IMR-90 (cell line): Measurements from ENCODE around the gene SS18L1. TPM values are rescaled to one million over a fixed set of nuclear protein-coding genes. Genes with fewer than 3 reads are reported as not detected.
A peak's percentile ranks its signal among the peaks of the same experiment; 100 is the strongest.

Source experiments
- BHLHE40 ChIP-seq: fragments of 150-350 bp; IDR thresholded peaks from 2 replicates; pipeline ENCODE4 v1.6.1; 2016; ENCODE audit warnings: mild to moderate bottlenecking, low read depth, low read length
- CEBPB ChIP-seq: IDR thresholded peaks from 2 replicates; pipeline ENCODE4 v1.6.1; 2012; ENCODE audit warnings: low read depth, low read length, improper control_type of control experiment
- MAFK ChIP-seq: IDR thresholded peaks from 2 replicates; pipeline ENCODE4 v1.6.1; 2012; ENCODE audit warnings: low read depth, low read length, improper control_type of control experiment
- MAZ ChIP-seq: IDR thresholded peaks from 2 replicates; pipeline ENCODE4 v1.6.1; 2012; ENCODE audit warnings: low read depth, mild to moderate bottlenecking, low read length, improper control_type of control experiment, moderate library complexity, borderline replicate concordance
- MXI1 ChIP-seq: IDR thresholded peaks from 2 replicates; pipeline ENCODE4 v1.6.1; 2012; ENCODE audit warnings: low read depth, mild to moderate bottlenecking, low read length, moderate library complexity, borderline replicate concordance
- RFX5 ChIP-seq: IDR thresholded peaks from 2 replicates; pipeline ENCODE4 v1.8.0; 2012; ENCODE audit warnings: low read depth, mild to moderate bottlenecking, low read length, moderate library complexity
- SMC3 ChIP-seq: fragments of 150-350 bp; IDR thresholded peaks from 2 replicates; pipeline ENCODE4 v1.6.1; 2016; ENCODE audit warnings: low read depth, mild to moderate bottlenecking, antibody characterized with exemption, low read length, moderate library complexity
- polyA plus RNA-seq, 3 experiments: library from polyadenylated mRNA; depleted of rRNA; stranded (reverse); fragments of >200 nt; gene quantifications; 2 replicates each; pipeline ENCODE4 v1.2.3, GENCODE V29; 2012; ENCODE audit warnings: low replicate concordance in 1 of 3
- total RNA-seq: library from RNA; depleted of rRNA; stranded (reverse); fragments of >200 nt; gene quantifications from 2 replicates; pipeline ENCODE4 v1.2.3, GENCODE V29; 2012

Gene SS18L1
- total and polyA plus RNA-seq, 2 of the 4 experiments (the other 2 are of a cell fraction) = 8.1 to 12.2 TPM

DNA sequence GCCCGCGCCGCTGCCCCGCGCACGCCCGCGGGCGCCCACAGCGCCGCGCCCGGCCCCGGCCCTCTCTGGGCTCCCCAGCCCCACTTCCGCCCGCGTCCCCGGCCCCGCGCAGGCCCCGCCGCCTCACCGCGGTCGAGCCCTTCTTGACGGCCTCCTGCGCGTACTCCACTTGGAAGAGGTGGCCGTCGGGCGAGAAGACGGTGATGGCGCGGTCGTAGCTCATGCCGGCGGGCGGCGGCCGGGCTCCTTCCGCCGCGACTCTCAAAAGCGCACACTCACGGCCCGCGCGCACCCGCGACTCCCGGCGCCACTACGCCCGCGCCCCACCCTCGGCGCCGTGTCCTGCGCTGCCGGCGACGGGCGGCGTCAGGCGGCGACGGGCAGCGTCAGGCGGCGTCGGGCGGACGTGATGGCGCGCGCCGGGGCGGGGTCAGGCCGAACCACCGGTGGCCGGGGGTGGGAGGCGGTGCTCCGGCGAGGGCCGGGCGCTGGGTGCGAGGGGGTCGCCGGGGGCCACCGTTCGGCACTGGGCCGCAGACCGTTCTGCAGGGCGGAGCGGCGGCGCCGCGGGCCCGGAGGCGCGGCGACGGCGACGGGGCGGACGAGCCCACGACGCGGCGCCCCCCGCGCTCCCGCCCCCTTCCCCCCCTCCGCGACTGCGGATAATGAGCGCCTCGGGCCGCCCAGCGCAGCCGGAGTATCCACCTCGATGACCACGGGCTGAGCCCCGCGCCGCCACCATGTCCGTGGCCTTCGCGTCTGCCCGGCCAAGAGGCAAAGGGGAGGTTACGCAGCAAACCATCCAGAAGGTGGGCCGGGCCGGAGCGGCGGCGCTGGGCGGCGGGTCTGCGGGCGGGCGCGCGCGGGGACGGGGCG lies at the start of gene SS18L1, which contains the start of gene PSMA7 (continued):
- TF ChIP-seq MAZ (peak; percentile 86; the same call in 1 of the 2 replicates), MAFK (no peak), RFX5 (no peak), MXI1 (0 out of 2 replicates have a peak, but pooled peaks have one; percentile 67), SMC3 (no peak), BHLHE40 (peak; percentile 85), CEBPB (no peak)
